ENCODE measurements around the gene SVIL. TPM values are rescaled to one million over a fixed set of nuclear protein-coding genes. Genes with fewer than 3 reads are reported as not detected.

SVIL gene
- total RNA-seq, 1 experiment from 2014 or later = 15.3 TPM

DNA sequence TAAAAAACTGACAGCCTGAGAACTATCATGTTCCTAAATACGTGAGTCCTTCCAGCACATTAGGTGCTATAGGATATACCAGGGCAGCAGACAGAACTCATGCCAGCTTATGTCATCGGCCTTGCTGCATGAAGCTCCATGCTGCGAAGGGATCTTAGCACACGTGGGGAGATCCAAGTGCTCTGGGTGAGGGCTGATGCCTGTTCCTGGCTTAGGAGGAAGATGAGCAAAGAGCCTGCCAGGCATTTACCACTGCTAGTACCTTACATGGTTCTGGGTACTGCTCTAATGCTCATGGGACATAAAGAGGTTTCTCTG, 43.2 kb downstream of the SVIL start:
- WGBS (ENCODE audit: extremely low coverage, insufficient read length, low lambda C conversion rate) = no CpG with 5 or more reads among the region's 4 CpGs
- H3K9me3 Mint-ChIP-seq = peaks cover 0 to 3% of the 10 kb centered on the region in 2 experiments; a peak in 2 of 5 replicates
- no peaks in the 10 kb centered on the region for H3K79me1 ChIP-seq (ENCODE audit: insufficient read depth, low read depth, low read length, poor library complexity, severe bottlenecking)
- H3K23ac ChIP-seq (ENCODE audit: insufficient read length, low read depth, low read length) = no peak overlapping the region
- H3K4me2 ChIP-seq (ENCODE audit: insufficient read depth, insufficient read length, low read length) = no peak overlapping the region
- H3K18ac ChIP-seq (ENCODE audit: insufficient read length, low read depth, low read length) = no peak overlapping the region
- H3K56ac ChIP-seq (ENCODE audit: insufficient read length, low read depth, low read length) = no peak overlapping the region
- no peak overlapping the region for H4K8ac ChIP-seq (replicated peaks; ENCODE audit: insufficient read length, low read depth, low read length)
- no peak overlapping the region for H2BK20ac ChIP-seq (ENCODE audit: low read depth, low read length, poor library complexity, severe bottlenecking)
- H3K27me3 Mint-ChIP-seq (ENCODE audit: low read depth) = no peaks in the 10 kb centered on the region; the same call in 1 of the 2 replicates
- no peaks in the 10 kb centered on the region for H3K27me3 ChIP-seq (ENCODE audit: insufficient read depth, low read length)
- H3K36me3 Mint-ChIP-seq (ENCODE audit: insufficient read depth in 1 of 3, low read depth in 3 of 3) = peaks cover 0 to 3% (median 3%) of the 10 kb centered on the region in 3 experiments; a peak in 4 of 7 replicates
- H3K27ac ChIP-seq (ENCODE audit: insufficient read length, low read depth, low read length) = no peak overlapping the region
- TF ChIP-seq CTCF (conservative IDR thresholded peaks at IDR 0.05) = no peak
- no peak for DNase-seq
- no peaks in the 10 kb centered on the region for H3K79me2 ChIP-seq (ENCODE audit: insufficient read depth, low read length)
- H3K4me1 ChIP-seq (ENCODE audit: insufficient read depth, low read length) = peaks cover 7% of the 10 kb centered on the region; the same call in 1 of the 2 replicates
- H3K23me2 ChIP-seq (ENCODE audit: insufficient read length, low read depth, low read length, poor library complexity, severe bottlenecking) = no peaks in the 10 kb centered on the region
- no peaks in the 10 kb centered on the region for H4K20me1 ChIP-seq (ENCODE audit: control insufficient read depth, insufficient read depth, insufficient read length)
- no peak overlapping the region for H3K4me3 Mint-ChIP-seq
- no peak overlapping the region for H3K4ac ChIP-seq (ENCODE audit: low read depth, low read length)
- H2AFZ ChIP-seq (ENCODE audit: low read length) = no peak overlapping the region
- no peak overlapping the region for H2BK5ac ChIP-seq (ENCODE audit: insufficient read length, low read length)
- no peak overlapping the region for H2BK120ac ChIP-seq (ENCODE audit: low read depth, low read length, poor library complexity, severe bottlenecking)
- no peak overlapping the region for H2BK12ac ChIP-seq (ENCODE audit: insufficient read length, low read depth, low read length)
- no peak overlapping the region for H3K9ac ChIP-seq (ENCODE audit: extremely low read depth, insufficient read length, low read length)
- no peak overlapping the region for H4K5ac ChIP-seq (ENCODE audit: insufficient read length, low read depth, low read length)
- peaks cover 35 to 39% of the 10 kb centered on the region in 2 experiments for H3K4me1 Mint-ChIP-seq
- no peaks in the 10 kb centered on the region for H3K9me3 ChIP-seq (ENCODE audit: control insufficient read depth, low read depth, low read length)
- H3K14ac ChIP-seq (ENCODE audit: insufficient read depth, low read length) = no peak overlapping the region
- H4K91ac ChIP-seq (ENCODE audit: insufficient read length, low read depth, low read length) = no peak overlapping the region
- no peak overlapping the region for H3T11ph ChIP-seq (ENCODE audit: low read length)
- no peak overlapping the region for H3K27ac Mint-ChIP-seq
- H2BK15ac ChIP-seq (ENCODE audit: low read depth, low read length) = no peak overlapping the region
- H2AK5ac ChIP-seq (ENCODE audit: insufficient read length, low read length) = no peak overlapping the region
